ENCODE data around the gene SRPX2.
A peak's percentile ranks its signal among the peaks of the same experiment; 100 is the strongest.

SRPX2 gene, protein sequence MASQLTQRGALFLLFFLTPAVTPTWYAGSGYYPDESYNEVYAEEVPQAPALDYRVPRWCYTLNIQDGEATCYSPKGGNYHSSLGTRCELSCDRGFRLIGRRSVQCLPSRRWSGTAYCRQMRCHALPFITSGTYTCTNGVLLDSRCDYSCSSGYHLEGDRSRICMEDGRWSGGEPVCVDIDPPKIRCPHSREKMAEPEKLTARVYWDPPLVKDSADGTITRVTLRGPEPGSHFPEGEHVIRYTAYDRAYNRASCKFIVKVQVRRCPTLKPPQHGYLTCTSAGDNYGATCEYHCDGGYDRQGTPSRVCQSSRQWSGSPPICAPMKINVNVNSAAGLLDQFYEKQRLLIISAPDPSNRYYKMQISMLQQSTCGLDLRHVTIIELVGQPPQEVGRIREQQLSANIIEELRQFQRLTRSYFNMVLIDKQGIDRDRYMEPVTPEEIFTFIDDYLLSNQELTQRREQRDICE

DNA sequence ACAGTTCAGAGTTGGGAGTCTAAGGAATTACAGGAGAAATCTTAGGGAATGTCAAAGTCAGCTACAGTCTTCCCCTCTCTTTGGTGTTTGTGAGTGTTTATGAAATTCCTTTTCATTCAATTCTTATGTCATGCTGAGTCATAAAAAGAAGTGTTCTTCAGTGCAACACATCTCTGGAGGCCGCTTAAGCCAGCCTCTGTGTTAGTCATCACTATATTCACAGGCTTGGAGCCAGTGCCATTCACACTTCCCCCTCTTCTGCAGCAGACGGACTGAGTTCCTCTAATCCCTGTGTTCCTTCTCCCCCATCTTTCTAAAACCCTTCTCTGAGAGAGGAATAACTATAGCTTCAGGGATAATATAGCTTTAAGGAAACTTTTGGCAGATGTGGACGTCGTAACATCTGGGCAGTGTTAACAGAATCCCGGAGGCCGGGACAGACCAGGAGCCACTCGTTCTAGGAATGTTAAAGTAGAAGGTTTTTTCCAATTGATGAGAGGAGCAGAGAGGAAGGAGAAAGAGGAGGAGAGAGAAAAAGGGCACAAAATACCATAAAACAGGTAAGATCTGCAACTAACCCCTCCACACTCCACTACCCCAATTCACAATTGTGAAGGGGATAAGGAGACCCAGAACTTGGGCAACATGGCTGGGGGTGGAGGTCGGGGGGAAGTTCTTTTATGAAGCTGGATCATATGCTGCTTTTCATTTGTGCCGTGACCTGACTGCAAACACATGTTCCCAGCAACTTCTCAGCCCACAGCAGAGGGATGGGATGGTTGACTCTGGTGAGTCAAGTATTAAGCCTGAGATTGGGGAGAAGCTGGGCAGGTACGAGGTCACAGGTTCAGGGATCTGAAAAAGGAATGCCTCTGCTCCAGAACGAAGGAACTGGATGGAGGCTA, at the start of gene SRPX2:
TSS of gene SRPX2 (plus strand) at position 244 of the 905 bp plus-strand sequence. CDS start 2,124 bp downstream, outside the sequence.
- ATAC-seq, result no peak
- no peak for DNase-seq

DNA sequence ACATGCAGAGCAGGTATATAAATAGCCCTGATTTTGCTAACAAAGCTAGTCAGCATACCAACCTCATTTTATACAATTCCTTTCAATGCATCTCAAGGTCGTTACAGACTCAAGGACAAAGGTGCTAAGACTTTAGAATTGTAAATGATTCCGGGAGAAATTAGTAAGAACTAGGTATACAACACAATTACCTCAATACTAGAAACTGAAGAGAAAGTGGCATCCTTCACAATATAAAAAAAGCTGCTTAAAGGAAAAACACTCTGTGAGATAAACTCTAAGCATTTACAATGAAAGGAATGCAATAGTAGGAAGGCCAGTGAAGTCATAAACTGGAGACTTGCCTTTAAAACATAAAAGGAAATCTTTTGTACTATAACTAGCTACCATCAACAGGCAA, 47.4 kb upstream of the SRPX2 start:
- ATAC-seq (no peak), DNase-seq (no peak)

DNA sequence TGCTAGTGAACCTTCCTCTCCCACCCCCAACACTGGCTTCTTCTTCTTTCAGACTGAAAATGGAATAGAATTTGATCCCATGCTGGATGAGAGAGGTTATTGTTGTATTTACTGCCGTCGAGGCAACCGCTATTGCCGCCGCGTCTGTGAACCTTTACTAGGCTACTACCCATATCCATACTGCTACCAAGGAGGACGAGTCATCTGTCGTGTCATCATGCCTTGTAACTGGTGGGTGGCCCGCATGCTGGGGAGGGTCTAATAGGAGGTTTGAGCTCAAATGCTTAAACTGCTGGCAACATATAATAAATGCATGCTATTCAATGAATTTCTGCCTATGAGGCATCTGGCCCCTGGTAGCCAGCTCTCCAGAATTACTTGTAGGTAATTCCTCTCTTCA, 44.5 kb upstream of the SRPX2 start:
- DNase-seq, result no peak
- ATAC-seq, result no peak

DNA sequence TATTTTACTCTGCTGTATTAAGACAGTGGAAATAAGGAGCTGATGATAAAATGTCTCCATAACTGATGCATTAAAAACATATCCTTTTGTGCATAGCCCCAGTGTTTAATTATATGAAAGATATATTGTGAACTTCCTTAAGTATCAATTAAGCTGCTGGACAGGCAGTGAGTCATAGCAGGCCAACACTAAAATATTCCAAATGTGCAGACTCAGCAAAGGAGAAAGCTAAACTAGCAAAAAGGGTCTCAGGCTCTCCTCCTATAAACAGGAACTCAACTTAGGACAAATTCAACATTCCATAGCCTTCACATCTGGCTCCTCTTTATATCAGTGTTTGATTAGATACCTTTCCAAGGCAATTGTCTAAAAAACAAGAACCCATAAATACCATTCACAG, 43.7 kb upstream of the SRPX2 start:
- ATAC-seq (no peak), DNase-seq (no peak)

DNA sequence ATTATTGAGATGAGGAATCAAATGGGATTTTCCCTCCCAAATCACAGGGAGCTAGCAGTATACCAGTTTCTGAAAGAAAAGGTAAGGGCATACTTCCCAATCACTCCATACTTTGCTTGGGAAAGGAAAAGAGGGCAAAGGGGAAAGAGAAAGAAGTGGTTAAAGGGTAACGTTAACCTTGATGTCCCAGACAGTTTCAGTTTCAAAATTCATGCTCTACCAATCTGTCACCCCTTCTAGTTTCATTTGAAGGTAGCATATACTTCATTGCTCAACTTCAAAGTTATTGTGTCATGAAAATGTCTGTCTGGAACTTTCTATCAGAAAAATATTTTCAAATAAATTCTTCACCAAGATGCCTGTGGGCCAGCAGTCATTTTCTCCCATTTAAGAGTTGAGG, 43.2 kb upstream of the SRPX2 start:
- DNase-seq (no peak), ATAC-seq (peak; percentile 43)

DNA sequence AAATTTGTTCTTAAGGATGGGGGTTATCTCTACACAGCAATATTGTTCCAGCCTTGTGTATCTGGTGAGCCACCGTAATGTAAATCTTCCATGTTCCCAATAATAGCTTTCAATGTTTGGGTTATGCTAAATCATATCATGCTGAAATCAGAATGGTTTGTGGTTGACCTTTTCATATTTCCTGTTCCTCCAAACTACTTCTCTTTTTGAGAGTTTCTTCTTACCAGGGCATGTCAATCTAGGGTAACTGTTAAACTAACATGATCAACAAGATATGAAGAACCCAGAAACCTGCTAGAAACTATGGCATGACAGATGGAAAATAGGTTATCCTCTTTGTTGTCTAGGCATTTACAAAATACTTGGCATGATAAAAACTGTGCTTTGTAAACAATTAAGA, 37.2 kb upstream of the SRPX2 start:
- DNase-seq, result no peak
- ATAC-seq, result no peak

DNA sequence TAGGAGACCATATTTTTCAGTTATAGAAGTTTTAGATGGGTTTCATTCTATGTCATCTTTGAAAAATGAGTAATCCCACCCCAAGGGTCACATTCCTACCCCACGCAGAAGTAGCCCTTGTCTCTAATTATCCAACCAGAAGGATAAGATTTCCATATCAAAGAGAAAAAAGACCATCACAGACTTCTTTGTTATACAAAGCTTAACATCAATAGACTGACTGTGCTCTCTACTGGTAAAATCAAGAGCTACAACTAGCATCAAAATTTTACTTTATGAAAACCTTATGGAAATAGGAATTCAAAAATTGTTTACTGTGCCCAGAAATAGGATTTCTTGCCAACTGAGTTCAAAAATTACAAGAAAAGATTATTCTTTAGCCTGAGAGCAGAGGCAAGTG, 34.4 kb upstream of the SRPX2 start:
- DNase-seq, result no peak
- no peak for ATAC-seq

DNA sequence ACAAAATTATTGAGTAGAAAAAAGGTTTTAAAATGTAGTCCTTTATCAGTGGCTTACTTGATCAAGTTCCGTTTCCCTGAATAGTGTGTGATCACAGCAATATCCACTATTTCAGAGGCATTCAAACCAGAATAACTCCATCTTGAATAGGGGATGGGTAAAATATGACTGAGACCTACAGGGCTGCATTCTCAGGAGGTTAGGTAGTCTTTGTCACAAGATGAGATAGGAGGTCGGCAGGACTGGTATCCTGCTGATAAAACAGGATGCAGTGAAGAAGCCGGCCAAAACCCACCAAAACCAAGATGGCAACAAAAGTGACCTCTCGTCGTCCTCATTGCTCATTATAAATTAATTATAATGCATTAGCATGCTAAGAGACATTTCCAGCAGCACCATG, 32.0 kb upstream of the SRPX2 start:
- ATAC-seq (no peak), DNase-seq (no peak)

DNA sequence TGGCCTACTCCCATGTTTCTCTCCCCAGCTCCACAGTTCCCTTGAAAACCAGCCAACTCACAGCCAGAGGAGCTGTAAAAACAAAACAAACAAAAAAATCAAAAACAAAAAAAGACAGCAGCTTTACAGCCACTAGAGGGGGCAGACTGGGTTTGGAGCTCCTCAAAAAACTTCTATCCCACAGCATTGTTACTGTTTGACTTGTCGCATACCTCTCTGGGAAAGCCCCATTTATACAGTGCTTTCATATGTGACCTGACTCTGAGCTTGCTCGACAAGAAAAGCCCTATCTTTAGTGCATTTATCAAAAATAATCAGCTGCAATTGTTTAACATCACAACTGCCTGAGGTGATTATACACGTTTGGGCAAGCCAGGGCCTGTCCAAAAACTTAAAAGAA, 29.0 kb upstream of the SRPX2 start:
- no peak for DNase-seq
- no peak for ATAC-seq

DNA sequence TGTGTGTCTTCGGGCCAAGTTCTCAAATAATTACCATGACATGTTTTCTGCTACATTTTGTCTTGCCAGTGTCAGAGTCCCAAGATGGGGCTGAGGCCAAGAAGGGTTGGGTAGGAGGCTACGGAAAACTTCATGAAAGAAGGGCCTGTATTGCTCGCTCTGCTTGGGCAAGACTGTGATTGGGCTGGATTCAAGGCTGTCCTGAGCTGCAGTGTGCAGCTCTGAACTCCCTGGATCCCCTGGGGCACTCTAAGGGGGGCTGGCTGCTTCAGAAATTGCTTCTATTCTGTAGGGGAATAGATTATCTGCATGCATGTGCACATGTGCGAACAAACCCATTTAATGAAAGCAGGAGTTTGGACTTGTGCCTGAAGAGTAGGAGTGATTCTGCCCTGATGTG, 21.0 kb upstream of the SRPX2 start:
- ATAC-seq (no peak), DNase-seq (no peak)

DNA sequence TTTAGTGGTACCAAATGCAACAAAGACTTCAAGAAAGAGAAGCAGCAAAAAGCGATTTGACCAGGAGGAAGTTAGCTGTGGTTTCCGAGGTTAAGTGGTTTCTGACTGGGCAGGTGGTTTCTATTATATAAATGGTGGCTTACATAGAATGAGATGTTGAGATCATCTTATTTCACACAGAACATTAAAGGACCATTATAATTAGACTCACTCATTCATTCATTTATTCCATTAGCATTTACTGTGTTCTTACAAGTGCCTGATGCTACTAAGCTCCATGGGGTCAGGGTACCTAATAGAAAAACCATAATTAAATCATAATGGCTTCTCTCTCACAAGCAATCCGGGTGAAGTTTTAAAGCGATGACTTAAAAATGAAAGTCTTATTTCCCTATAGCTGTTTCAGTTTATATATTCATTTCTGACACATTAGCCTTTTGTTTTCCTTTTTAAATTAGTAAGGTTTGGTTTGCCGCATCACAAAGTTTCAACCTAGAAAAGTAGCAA, 18.0 kb upstream of the SRPX2 start:
- no peak for DNase-seq
- ATAC-seq, result peak; percentile 43

DNA sequence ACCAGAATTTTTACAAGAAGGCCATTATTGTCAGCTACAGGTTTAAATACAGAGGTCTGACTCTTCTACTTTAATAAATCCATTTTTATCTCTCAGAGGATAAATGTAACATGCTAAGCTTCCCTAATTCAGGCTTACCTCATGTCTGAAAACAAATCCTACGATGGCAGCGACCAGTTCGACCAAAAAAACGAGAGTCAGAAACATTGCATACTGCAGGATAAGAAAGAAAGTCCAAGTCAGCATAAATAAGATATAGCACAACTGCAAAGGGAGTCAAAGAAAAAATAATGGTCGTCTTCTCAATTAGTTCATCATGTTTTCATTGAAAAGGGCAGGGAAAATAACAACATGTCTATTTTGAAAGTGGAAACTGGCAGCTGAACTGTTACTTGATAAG, 9.0 kb upstream of the SRPX2 start:
- DNase-seq, result no peak

DNA sequence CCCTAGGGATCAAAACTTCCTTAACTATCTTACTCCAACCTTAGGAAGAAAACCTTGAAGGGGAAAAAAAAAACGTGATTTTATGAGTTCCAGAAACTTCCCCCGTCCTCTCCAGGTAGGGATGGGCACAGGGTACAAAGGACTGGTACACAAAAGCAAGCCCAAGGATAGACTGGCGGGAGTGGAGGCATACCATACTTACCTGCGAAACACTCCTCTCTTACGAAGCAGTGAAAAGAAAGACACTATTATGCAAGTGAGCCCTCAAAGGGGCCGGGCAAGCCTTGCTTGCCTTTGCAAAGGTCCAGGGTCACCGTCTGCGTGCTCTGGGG, 8.0 kb upstream of the SRPX2 start:
- no peak for ATAC-seq
- no peak for DNase-seq

More for the DNA sequence above, 9.0 kb upstream of the SRPX2 start:
- no peak for ATAC-seq

DNA sequence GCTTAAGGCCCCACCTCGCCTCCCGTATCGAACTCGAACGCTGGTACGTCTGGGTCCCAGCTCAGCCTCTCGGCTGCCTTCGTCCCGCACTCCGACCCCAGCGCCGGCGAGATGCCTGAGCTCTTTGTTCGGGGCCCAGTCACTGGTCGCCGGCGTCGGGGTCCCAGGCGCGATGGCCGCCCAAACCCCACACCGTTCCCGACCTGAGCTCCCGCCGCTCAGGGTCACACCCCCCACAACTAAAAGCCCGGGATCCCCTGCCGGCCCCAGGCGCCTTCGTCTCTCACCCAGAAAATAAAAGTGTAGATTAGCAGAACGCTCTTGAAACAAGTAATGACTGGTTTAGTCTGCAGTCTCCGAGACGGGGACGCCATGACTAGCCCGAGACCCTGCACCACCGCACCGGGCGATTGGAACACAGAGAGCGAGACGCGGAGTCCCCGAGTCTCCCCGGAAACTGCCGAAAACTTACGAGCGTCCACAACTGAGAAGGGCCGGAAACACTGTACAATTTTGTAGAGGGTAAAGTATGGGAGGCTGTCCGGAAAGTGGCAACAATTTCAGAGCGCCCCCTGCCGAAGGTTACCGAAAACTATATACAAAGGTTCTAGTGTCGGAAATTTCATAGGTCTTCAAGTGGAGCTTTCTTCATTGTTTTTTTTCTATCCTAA, 7.5 kb upstream of the SRPX2 start, which contains the start of gene TSPAN6:
TSS of gene TSPAN6 (minus strand) at position 486 of the 671 bp plus-strand sequence. CDS start at position 374, 112 bp downstream.
- ATAC-seq, result peak; percentile 96
- peak; percentile 70 for DNase-seq

DNA sequence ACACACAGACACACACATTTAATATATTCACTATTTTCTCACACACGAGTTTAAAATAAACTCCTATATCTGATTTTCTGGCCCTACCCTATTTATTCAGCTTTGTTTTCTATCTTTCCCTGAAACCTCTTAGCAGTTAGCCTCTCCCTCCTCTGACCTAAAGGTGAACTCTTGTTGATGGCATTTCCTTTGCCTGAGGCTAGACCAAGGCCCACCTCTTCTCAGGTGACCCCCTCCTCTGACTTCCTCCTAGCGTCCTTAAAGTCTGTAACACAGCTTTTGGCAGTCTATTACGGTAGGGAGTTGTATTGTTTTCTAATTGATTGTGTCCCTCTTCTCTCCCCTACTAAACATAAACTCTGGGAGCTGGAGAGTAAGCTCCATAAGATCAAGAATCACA, 1.7 kb upstream of the SRPX2 start:
- ATAC-seq (no peak), DNase-seq (no peak)

DNA sequence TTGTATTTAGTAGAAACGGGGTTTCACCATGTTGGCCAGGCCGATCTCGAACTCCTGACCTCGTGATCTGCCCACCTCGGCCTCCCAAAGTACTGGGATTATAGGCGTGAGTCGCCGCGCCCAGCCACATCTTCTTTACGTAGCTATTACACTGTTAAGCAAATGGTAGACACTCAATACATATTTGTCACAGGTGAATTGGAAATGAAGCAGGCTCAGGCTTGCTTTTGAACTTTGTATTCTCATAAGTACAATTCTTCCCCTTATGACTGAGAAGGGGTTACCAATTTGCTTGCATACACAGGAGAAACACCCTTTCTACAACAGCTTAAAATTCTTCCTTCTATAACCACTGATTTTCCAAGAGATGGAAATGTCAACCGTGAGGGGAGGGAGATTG, 787 bp upstream of the SRPX2 start:
- ATAC-seq (no peak), DNase-seq (no peak)

DNA sequence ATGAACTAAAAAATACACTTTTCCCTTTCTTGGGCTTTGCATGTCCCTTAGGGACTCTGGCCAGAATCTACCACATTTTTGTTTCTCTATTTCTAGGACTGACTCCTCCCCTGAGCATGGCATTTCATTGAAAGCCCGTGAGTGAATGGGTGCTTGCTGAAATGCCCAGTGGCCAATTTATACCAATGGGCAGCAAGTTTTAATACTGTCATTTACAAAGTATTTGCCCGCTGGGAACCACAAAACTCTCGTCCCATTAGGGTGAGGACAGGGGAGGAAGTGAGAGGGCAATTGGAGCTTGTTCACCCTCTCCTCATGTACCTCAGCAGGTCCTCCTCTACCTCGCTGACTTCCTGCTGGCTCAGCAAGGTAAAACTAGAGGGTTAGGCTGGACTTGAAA, 1.1 kb downstream of the SRPX2 start:
- no peak for DNase-seq
- no peak for ATAC-seq

DNA sequence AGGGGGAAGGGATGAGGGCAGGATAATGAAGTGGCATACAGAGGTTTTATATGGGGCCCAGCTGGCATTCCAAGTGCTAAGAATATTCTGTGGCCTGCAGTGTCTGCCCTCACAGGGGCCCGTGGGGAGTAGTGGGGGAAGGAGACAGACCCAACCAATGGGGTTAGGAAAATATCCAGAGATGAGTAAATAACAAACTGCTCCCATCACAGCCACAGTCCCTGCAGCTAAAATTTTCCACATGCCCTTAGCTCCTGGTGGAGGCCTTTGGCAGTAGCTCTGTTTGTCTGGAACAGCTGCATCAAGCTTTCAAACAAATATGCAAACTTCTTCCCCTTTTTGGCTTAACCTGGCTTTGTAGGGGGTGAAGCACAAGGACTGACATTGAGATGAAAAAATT, 3.1 kb downstream of the SRPX2 start:
- DNase-seq (no peak), ATAC-seq (no peak)

DNA sequence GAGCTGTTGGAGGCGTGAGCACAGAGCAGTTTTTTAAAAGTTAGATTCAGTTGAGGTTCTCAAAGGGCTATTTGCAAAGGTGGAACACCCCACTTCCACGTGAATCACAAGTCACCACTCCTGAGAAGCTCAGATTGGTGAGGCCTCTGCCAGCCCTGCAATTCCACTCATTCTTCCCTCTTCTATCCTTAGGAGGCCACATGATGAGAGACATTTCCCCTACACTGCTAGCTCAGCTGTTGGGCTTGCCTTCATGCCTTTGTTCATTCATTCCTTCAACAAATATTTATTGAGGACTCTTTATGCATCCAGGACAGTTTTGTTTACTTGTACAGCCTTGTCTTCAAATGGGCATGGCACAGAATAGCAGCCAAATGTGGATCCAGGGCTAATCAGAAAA, 3.7 kb downstream of the SRPX2 start:
- ATAC-seq (no peak), DNase-seq (no peak)

DNA sequence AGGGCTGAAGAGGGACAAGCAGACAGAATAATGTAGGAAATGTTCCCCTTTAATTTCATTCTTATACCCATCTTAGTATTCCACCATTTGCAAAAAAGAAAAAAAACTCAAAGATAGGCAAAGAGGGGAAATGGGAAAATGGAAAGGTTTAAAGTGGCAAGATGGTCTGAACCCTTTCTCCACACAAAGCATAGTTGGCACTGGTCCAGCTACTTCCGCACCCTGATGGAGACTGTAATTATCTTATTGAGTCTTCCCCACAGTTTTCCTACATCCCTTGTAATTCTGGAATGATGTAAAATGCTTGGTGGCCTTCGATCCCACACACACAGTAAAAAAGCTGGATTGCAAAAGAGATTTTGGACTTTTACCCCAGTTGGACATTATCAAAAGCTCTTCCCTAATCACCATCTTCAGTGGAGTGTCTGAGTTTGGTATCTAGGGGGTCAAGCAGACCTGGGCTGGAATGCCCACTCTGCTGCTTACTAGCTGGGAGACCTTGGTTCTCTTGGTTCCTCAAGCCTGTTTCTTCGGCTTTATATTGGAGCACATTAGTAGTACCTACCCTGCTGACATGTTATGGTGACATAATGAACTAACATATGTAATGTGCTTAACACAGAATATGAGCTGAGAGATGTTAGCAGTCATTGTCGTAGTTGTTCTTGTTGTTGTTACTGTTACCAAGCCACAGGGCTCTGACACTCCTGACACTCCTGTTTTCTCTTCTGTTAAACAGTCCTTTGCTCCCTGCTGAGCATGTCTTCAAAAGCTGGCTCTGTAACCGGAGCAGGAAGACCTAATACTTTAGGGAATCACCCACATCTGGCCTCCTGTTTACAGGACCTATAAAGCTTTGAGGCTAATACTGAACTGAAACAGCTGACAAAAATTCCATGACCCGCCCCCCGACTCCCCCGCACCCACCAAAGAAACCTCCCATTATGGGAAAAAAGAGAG, 4.7 kb downstream of the SRPX2 start:
- ATAC-seq, result no peak
- no peak for DNase-seq
